HG02943 (cell line): ENCODE results near the gene DLGAP4.

Source experiments
- ATAC-seq: cut with Tn5 transposase; IDR thresholded peaks from one replicate; pipeline ENCODE4 v1.9.1; 2021; ENCODE audit warnings: mild to moderate bottlenecking, low read depth, moderate library complexity; ENCODE audit not compliant: unreplicated experiment

Gene DLGAP4

DNA sequence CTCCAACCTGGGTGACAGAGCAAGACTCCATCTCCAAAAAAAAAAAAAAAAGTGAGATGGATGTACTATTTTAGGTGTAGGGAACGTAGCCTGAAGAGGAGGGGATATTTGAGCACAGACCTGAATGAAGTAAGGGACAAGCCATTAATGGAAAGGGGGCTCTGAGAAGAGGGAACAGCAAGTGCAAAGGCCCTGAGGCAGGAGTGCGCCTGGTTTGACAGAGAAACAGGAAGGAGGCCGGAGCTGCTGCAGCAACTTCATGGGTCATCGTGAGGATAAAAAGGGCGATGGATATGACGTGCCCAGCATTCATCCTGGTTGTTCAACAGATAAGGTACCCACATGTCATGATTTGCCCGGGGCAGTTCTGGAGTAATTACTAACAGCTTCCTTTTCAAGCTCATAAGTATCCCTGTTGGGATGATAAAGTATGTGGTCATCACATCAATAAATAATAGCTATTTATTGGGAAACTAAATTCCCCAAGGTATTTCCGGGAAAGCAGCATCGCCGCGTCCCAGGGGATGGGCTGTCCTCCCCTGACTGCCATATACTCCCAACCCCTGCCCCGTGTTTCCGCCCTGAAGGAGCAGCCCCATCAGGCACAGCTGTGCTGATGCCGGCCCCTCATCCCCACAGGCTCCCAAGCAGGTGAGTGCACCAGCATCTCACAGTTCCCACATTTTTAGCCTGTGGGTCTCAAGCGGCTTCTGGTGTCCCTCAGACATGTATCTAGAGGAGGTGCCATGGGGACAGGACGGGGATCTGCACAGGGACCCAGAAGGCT lies 43.4 kb downstream of the DLGAP4 start:
- no peak for ATAC-seq

DNA sequence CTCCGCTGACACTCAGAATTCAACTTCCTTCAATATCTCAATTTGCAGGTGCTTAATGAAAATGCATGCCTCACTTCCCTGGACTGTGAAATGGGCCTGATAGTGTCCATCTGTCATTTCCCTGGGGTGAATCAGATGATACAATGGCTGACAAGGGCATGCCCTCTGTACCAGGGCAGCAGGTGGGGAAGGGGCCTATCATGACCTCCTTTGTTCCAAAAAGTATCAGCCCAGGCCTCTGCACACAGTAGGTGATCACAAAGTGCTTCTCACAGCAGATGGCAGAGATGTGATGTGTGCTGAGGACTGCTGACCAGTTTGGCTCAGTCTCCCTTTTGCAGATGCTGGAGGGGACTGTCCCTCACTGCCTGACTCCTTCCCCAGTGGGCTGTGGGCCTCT lies 44.3 kb downstream of the DLGAP4 start:
- no peak for ATAC-seq

DNA sequence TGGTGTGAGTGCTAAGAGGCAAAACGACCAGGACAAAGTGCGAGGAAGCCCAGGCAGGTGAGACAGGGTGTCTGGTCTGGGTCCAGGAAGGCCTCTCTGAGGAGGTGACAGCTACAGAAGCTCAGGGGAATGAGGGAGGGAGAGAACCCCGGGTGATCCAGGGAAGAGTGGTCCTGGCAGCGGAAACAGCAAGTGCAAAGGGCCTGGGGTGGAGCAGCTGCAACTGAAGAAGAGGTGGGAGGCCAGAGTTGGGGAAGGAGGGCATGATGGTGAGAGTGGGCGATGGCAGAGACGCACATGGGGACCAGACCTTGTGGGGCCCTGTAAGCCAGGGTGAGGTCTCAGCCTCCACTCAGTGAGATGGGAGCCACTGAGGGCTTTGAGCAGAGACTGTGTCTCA lies 45.8 kb downstream of the DLGAP4 start:
- no peak for ATAC-seq

DNA sequence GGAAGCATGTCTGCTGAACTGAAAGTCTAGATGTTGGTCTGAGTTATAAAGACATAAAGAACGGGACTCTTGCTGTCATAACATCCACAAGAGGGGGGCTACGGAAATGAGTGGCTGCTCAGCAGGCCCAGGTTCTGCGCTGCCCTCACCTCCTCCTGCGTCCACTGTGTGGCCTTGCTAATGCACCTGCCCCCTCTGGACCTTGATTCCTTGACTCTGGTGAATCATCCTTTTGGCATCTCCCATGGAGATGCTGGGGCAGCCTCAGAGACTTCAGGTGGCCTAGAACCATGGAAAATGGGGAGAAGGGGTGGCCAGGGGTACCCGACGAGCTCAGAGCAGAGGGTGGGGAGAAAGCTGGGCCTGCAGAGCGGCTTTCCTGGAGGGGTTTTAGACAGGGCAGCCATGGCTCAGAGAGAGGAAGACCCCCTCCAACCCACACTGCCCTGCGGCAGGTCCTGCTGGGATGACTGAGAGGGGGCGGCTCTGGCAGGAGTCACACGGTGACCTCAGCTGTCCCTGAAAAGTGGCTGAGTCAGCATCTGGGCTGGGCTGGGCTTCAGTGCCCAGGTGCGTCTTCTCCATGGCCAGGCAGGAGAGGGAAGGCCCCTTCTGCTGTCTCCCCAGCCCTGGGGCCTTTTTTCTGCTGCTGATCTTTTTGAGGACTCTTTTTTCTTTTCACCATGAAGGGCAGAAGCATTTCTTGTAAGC lies 46.9 kb downstream of the DLGAP4 start:
- ATAC-seq, result no peak

DNA sequence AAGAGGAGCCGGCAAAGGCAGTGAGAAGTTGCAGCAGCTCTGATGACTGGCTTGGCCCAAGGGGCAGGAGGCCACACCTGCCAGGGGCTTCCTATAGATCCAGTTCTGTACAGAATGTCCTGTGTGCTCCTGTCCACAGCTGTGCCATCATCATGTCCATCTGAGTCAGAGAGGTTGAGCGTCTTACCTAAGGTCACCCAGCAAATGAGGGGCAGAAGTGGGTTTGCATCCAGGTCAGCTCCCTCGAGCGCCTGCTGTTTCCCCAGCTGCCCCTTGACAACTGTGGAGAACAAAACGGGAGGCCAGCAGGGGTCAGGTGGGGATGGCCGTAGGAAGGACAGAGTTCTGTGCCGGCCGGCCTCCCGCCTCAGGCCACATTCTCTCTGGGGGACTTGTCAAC lies 47.6 kb downstream of the DLGAP4 start:
- ATAC-seq, result no peak

DNA sequence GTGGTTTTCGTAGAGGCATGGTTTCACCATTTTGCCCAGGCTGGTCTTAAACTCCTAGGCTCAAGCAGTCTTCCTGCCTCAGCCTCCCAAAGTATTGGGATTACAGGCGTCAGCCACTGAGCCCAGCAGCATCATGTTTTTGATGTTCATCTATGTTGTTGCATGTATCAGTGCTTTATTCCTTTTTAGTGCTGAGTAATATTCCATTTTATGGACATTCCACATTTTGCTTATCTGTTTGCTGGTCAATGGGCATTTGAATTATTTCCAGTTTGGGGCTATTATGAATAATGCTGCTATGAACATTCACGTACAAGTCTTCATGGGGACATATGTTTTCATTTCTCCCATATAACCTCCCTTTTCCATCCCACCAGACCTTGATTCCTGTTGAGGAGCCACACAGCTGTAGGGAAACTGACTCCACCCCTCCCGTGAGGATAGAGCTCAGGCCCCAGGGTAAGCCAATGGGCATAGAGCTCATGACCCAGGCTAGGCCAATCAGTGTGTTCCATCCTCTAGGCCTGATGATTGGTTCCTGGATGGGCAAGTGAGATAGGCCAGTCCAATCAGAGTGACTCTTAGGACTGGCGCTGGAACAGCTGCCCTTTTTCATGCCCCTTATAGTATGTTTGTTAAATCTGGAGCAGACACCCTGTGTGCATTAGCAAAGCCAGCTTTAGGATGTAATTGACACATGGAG lies 49.5 kb downstream of the DLGAP4 start:
- ATAC-seq, result no peak

DNA sequence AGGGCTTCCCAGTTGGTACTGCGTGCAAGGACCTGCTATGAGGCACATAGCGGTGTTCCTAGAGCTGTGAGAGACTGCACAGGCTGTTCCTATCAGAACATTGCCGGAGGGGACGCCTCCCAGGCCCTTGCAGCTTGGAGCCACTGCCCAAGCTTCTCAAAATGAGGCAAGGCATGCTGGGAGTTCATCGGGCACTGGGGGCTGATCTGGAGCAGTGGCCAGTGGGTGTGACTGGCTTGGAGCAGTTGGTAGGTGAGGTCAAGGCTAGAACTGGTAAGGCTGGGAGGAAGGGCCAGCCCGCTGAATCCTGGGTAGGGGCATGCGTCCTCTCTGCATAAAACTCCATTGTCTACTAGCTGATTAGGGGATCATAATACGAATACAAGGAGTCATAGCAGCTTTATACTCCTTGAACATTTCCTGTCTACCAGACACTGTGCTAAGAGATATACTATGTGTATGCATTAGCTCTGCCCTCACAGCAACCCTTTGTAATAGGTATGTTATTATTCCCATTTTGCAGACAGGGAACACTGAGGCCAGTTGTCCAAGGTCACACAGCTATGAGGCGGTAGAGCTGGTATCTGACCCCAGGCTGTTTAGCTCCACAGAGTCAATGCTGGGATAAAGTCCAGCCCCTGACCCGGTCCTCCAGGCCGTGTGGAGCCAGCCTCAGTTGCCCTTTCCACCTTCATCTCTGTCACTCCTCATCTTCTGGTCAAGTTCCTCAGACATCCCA lies 53.7 kb downstream of the DLGAP4 start:
- ATAC-seq, result no peak

DNA sequence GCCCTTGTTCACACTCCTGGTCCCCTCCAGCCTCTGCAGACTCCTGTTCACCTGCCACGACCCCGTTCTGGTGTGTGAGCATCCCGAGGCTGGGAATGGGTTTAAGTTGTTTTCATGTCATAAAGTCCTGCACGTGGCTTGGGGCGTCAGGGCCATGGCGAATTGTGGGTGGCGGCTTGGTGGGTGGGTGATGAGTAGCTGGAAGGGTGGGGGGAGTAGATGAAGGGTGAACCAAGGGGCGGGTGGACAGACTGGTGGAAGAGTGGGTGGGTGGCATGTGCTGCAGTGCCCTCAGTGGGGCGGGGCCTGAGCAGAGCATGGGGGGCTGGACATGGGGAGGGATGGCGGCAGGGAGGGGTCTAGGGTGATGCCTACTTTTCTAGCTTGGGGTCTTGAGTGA lies 54.3 kb downstream of the DLGAP4 start:
- no peak for ATAC-seq

DNA sequence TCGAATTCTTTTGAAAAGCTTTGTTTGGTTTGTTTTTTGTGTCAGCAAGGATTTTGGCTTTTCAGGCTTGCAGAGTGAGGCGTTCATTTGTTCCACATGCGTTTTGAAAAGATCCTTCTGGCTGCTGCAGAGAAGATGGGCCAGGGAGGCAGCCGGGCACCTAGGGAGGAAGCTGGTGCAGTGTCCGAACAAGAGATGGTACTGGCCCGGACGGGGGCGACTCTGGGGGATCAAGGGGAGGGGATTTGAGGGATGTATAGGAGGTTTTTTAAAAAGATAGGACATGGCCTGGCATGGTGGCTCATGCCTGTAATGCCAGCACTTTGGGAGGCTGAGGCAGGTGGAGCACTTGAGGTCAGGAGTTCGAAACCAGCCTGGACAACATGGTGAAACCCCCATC lies 55.3 kb downstream of the DLGAP4 start:
- no peak for ATAC-seq

DNA sequence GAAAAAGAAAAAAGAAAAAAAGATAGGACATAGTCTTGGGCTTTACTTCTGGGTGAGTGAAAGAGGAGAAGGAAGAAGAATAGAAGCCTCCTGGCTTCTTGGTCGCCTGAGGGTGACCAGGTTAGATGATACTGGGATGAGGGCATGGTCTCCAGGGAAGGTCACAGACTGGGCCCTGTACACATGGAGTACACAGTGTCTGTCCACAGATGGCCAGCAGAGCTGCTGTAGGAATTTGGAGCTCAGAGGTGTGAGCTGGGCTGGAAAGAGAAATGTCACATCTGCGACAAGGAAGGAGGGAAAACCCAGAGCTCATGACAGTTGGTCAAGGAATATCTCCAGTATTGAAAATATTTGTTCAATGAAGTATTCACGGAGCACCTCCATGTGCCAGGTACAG lies 56.1 kb downstream of the DLGAP4 start:
- ATAC-seq, result no peak

DNA sequence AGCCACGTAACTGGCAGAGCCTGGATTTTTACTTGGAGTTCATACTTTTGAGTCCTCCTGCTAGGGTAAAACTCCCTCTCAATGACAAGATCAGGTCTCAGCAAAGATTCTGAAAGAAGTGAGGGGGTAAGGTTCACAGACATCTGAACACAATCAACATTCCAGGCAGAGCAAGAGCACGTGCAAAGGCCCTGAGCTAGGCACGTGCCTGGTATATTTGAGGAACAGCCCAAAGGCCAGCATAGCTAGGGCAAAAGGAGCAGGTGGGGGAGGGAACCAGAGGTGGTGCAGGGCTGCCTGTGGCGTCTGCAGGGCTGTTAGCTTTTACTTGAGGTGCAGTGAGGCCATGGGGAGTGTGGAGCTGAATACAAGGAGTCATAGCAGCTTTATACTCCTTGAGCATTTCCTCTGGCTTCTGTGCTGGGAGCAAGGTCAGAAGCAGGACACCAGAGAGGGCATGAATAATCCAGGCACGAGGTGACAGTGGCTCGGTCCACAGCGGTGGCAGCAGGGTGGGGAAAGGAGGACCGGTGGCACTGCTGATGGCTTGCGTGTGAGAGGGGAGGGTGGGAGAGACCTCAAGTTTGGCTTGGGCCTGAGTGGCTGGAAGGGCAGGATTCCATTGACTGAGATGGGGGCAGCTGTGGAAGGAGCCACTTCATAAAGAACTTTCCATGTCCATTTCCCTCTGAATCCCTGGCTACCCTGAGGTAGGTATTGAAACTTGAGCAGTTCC lies 57.0 kb downstream of the DLGAP4 start:
- ATAC-seq, result no peak

DNA sequence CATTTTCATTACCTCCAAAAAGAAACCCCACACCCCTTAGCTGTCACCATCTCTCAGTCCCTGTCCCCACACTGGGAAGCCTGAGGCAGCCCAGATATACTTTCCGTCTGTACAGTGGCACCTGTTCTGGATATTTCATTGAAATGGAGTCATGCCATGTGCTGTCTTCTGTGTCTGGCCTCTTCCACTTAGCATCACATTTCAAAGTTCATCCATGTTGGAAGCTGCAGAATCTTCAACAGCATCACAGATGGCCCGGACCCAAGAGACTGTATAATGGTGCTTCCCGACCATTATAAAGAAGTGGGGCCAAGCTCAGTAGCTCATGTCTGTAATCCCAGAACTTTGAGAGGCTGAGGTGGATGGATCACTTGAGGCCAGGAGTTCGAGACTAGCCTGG lies 58.4 kb downstream of the DLGAP4 start:
- ATAC-seq, result no peak

DNA sequence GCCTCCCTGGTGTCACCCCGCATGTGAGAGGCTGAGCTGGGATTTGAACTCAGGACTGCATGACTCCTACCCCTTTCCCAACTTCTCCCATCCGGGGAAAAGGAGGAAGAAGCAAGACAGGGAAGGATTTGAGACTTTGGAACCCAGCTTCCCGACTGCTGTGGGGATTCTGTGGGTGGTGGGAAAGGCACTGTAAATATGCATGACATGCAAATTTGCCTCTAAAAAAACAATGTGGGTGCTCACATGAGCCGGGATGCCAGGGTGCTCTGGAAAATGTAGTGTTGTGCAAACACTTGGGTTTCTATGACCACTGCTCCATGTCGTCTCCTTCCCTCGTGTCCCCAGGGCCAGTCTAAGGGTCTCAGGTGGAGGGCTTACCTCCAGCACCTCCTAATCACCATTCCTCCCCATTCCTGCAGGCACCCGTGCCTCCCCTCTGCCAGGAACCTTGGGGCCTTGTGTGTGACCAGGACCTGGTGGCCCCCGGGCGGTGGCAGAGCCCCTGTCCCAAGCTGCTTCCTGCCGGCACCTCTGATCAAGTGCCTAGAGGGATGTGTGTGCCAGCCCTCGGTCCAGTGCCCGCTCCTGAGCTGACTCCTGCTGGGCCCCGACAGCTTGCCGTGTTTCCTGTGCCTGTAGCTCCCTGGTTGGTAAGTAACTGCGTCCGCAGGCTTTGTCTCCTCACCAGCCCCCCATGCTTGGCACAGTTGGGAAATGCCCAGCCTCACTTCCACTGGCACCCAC lies 60.7 kb downstream of the DLGAP4 start:
- ATAC-seq, result no peak

DNA sequence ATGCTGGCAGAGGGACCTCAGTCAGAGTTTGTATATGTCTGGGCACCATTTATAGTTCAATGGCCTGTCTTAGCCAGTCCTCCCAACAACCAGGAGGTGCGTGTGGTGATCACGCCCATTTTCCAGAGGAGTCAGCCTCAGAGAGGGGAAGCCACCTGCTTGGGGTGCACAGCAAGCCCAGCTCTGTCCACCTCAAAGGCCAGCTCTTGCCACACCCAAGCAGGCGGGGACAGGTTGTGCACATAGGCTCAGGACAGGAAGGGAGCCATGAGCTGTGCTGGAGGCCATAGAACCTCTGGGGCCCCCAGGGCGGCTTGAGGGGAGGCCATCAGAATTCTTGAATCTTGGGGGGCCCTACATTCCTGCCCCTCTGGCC lies 61.2 kb downstream of the DLGAP4 start:
- no peak for ATAC-seq

DNA sequence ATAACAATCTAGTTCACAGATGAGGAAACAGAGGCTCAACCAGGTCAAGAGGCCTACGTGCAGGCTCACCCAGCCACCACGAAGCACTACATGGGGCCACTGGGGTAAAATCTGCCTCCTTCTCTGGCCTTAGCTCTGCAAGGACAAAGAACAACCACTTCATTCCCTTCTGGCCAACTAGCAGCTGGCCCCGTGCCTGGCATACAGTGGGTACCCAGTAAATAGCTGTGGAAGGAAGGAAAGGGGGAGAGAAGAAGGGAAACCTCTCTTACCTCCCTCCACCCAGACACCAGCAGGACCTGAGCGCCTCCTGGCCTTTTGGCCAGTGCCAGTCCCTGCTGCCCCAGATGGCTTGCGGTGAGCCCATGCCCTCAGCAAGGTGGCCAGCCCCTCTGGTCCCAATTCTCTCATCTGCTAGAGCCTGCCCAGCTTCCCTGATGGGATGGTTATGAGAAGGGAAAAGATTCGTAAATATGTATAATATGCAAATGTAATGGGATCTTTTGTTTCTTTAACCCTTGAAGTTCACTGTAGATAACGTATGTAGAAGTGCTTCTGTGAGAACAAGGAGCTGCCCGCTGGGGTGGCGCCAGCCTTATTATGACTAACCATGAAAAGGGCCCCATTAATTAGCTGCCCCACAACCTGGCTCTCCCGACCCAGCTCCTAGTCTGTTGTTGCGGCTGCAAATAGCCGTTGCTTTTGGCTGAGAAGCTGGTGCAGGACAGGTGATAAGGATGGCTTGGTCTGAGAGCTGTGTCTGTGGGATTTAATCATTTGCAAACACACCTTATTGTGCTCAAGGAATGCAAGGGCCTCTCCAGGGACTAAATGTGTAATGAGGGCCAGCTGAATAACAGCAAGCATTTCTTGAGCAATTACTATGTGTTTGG lies 62.0 kb downstream of the DLGAP4 start:
- ATAC-seq, result no peak

DNA sequence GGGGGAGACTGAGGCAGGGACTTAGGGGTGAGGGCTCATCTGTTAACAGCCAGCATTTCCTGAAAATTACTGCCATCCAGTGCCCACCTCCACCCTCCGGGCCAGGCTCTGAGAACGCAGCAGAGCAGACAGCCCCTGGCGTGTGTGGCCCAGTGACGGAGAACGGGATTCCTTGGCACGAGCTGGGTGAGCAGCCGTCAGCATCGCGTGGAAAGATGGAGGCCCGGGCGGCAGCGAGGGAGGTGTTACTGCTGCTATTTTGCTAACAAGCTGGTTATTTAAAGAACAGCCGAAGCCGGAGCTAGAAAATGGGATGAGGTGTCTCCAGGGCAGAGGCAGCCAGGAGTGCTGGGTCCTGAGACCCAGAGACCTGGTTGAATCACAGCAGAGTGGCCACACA lies 62.7 kb downstream of the DLGAP4 start:
- no peak for ATAC-seq

DNA sequence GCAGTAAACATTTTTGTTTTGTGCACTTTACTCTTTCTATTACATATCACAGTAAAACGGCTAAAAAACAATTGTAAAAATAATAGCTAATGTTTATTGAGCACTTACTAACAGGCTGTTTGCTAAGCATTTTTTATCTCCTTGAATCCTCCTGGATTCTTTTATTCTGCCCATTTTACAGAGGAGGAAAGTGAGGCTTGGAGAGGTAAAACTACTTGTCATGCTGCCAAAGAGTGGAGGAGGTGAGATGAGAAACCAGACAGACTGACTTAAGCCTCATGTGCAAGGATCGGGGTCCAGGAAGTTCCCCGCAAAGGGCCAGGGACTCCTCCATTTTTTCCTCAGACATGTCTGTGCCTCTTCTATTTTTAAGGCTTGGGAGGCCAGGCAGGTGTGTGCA lies 63.6 kb downstream of the DLGAP4 start:
- ATAC-seq, result no peak

DNA sequence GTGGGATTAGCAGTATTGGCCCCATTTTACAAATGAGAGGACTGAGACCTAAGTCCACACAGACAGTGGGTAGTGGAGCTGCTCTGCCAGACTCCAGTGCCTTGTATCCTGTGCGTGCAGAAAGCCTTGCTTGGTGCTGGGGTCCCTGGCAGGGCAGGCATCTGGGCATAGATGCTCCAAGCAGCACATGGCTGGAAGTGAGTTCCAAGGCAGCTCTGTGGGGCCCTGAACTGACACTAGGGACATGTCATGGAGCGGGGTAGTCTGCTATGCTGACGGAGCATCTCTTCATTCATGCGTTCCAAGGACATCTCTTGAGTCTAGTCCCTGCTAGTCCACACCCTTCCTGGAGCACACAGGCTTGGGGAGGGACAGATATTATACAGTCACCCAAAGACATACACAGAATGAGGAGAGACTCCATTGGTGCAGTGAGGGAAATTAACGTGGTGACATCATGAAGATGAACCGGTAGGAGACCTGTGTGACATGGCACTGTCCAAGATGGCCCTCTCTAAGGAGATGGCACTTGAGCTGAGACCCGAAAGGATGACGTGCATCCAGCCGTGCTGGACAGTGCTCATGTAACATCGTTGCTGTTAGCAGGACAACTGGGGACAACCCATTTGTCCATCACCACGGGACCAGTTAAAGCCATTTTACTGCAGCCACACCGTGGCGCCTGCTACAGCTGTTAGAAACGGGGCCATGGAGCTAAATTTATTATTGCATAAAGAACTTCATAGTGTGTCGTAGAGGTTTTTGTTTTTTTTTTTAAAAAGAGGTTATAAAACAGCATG lies 65.1 kb downstream of the DLGAP4 start:
- no peak for ATAC-seq
